Effector memory CD4-positive, alpha-beta T cell (primary cell): ENCODE results near the gene CFAP73.
A peak's percentile ranks its signal among the peaks of the same experiment; 100 is the strongest.

Experiments
- DNase-seq, 3 donors: peaks; one replicate each; pipeline ENCODE4 v3.0.0-alpha.2; 2020
- H3K27ac ChIP-seq: 2 replicates; pipeline ENCODE4 v1.7.0; 2013; ENCODE audit warnings: mild to moderate bottlenecking, low read length, moderate library complexity; ENCODE audit not compliant: insufficient read depth, poor library complexity, severe bottlenecking
- H3K27me3 ChIP-seq: replicated peaks from 2 replicates; pipeline ENCODE4 v1.7.0; 2013; ENCODE audit warnings: mild to moderate bottlenecking, low read length; ENCODE audit not compliant: insufficient read depth, control insufficient read depth, poor library complexity, severe bottlenecking
- H3K36me3 ChIP-seq: 2 replicates; pipeline ENCODE4 v1.7.0; 2013; ENCODE audit warnings: mild to moderate bottlenecking, low read length, moderate library complexity; ENCODE audit not compliant: control insufficient read depth, insufficient read depth
- H3K4me1 ChIP-seq: 2 replicates; pipeline ENCODE4 v1.7.0; 2013; ENCODE audit warnings: low read length, mild to moderate bottlenecking; ENCODE audit not compliant: control insufficient read depth, insufficient read depth, poor library complexity, severe bottlenecking
- H3K4me3 ChIP-seq: 2 replicates; pipeline ENCODE4 v1.7.0; 2013; ENCODE audit warnings: low read length, low read depth, mild to moderate bottlenecking; ENCODE audit not compliant: insufficient read depth, poor library complexity, severe bottlenecking
- H3K9me3 ChIP-seq: 2 replicates; pipeline ENCODE4 v1.7.0; 2013; ENCODE audit warnings: mild to moderate bottlenecking, low read length, moderate library complexity; ENCODE audit not compliant: control insufficient read depth
- total RNA-seq, 3 donors: gene quantifications; one replicate each; lab custom pipeline; 2026; lab: John Stamatoyannopoulos, UW

Gene CFAP73
- total RNA-seq: 0.09 to 0.35 (median 0.19) reads per million in 3 donors

- no peaks in the 10 kb centered on the region for H3K27me3 ChIP-seq
- H3K27ac ChIP-seq: no peak within 1 kb of the TSS
- H3K36me3 ChIP-seq: no peaks in the 10 kb centered on the region
- peaks cover 16% of the 10 kb centered on the region for H3K4me1 ChIP-seq
- H3K9me3 ChIP-seq: no peaks in the 10 kb centered on the region
- DNase-seq: no peak
- H3K4me3 ChIP-seq: no peak within 1 kb of the TSS
Observed at GRCh38 chr12:113149361-113150150, at the start of gene CFAP73. Gene CFAP73 (plus strand): TSS chr12:113149724. CDS start chr12:113149858, 134 bp downstream.

GRCh38 chr12:113099764-113100163 is 49.8 kb upstream of the CFAP73 start:
- H3K4me1 ChIP-seq: peaks cover 2% of the 10 kb centered on the region
- no peaks in the 10 kb centered on the region for H3K27me3 ChIP-seq
- no peak for DNase-seq
- H3K4me3 ChIP-seq: no peak overlapping the region
- H3K36me3 ChIP-seq: peaks cover 6% of the 10 kb centered on the region
- no peak overlapping the region for H3K27ac ChIP-seq
- no peaks in the 10 kb centered on the region for H3K9me3 ChIP-seq

- H3K27ac ChIP-seq: no peak overlapping the region
- H3K36me3 ChIP-seq: peaks cover 5% of the 10 kb centered on the region
- no peak overlapping the region for H3K4me3 ChIP-seq
- DNase-seq: no peak
- no peaks in the 10 kb centered on the region for H3K27me3 ChIP-seq
- H3K4me1 ChIP-seq: no peaks in the 10 kb centered on the region
- no peaks in the 10 kb centered on the region for H3K9me3 ChIP-seq
Observed at GRCh38 chr12:113101751-113102150, 47.8 kb upstream of the CFAP73 start.

- Histone ChIP-seq H3K36me3 (no peaks in the 10 kb centered on the region), H3K27me3 (no peaks in the 10 kb centered on the region), H3K4me1 (no peaks in the 10 kb centered on the region), H3K27ac (no peak overlapping the region), H3K9me3 (no peaks in the 10 kb centered on the region), H3K4me3 (no peak overlapping the region)
- no peak for DNase-seq
Observed at GRCh38 chr12:113102811-113103210, 46.7 kb upstream of the CFAP73 start.

- Histone ChIP-seq H3K4me1 (no peaks in the 10 kb centered on the region), H3K9me3 (no peaks in the 10 kb centered on the region), H3K27ac (no peak overlapping the region), H3K27me3 (no peaks in the 10 kb centered on the region), H3K36me3 (no peaks in the 10 kb centered on the region), H3K4me3 (peak overlapping the region; percentile 62)
- peak; percentile 21 to 58 (median 36) for DNase-seq
Observed at GRCh38 chr12:113103756-113104450, 45.6 kb upstream of the CFAP73 start.

- H3K27ac ChIP-seq: no peak overlapping the region
- H3K4me1 ChIP-seq: no peaks in the 10 kb centered on the region
- no peaks in the 10 kb centered on the region for H3K27me3 ChIP-seq
- H3K9me3 ChIP-seq: no peaks in the 10 kb centered on the region
- H3K36me3 ChIP-seq: no peaks in the 10 kb centered on the region
- H3K4me3 ChIP-seq: no peak overlapping the region
- no peak for DNase-seq
Observed at GRCh38 chr12:113104953-113105510, 44.5 kb upstream of the CFAP73 start.

- Histone ChIP-seq H3K27ac (no peak overlapping the region), H3K4me3 (no peak overlapping the region), H3K36me3 (no peaks in the 10 kb centered on the region), H3K9me3 (no peaks in the 10 kb centered on the region), H3K4me1 (no peaks in the 10 kb centered on the region), H3K27me3 (no peaks in the 10 kb centered on the region)
- DNase-seq: no peak
Observed at GRCh38 chr12:113105606-113106271, 43.8 kb upstream of the CFAP73 start.

GRCh38 chr12:113106361-113106760 is 43.2 kb upstream of the CFAP73 start:
- Histone ChIP-seq H3K9me3 (no peaks in the 10 kb centered on the region), H3K4me3 (no peak overlapping the region), H3K27me3 (no peaks in the 10 kb centered on the region), H3K27ac (no peak overlapping the region), H3K4me1 (no peaks in the 10 kb centered on the region), H3K36me3 (no peaks in the 10 kb centered on the region)
- no peak for DNase-seq

GRCh38 chr12:113108308-113108707 is 41.2 kb upstream of the CFAP73 start:
- no peaks in the 10 kb centered on the region for H3K4me1 ChIP-seq
- H3K27me3 ChIP-seq: no peaks in the 10 kb centered on the region
- H3K9me3 ChIP-seq: no peaks in the 10 kb centered on the region
- DNase-seq: no peak
- no peak overlapping the region for H3K27ac ChIP-seq
- no peak overlapping the region for H3K4me3 ChIP-seq
- H3K36me3 ChIP-seq: no peaks in the 10 kb centered on the region
